Left renal cortex interstitium (tissue), 4 donors: Measurements from ENCODE around the gene GARIN5B. TPM values are rescaled to one million over a fixed set of nuclear protein-coding genes. Genes with fewer than 3 reads are reported as not detected.

Experiments
- DNase-seq, 4 donors: peaks; one replicate each; pipeline ENCODE4 v3.0.0-alpha.2; 2013; ENCODE audit warnings: low read depth in 4 of 4, low spot score in 2 of 4, missing footprints in 1 of 4
- polyA plus RNA-seq, 4 donors: library from polyadenylated mRNA; unstranded; fragments of 120-200 nt; gene quantifications; one replicate each; pipeline ENCODE4 v1.2.1, GENCODE V29; 2013; ENCODE audit not compliant: insufficient read length in 4 of 4

The GARIN5B gene
- polyA plus RNA-seq, 4 donors, result 0.08 to 0.49 (median 0.21) TPM

DNA sequence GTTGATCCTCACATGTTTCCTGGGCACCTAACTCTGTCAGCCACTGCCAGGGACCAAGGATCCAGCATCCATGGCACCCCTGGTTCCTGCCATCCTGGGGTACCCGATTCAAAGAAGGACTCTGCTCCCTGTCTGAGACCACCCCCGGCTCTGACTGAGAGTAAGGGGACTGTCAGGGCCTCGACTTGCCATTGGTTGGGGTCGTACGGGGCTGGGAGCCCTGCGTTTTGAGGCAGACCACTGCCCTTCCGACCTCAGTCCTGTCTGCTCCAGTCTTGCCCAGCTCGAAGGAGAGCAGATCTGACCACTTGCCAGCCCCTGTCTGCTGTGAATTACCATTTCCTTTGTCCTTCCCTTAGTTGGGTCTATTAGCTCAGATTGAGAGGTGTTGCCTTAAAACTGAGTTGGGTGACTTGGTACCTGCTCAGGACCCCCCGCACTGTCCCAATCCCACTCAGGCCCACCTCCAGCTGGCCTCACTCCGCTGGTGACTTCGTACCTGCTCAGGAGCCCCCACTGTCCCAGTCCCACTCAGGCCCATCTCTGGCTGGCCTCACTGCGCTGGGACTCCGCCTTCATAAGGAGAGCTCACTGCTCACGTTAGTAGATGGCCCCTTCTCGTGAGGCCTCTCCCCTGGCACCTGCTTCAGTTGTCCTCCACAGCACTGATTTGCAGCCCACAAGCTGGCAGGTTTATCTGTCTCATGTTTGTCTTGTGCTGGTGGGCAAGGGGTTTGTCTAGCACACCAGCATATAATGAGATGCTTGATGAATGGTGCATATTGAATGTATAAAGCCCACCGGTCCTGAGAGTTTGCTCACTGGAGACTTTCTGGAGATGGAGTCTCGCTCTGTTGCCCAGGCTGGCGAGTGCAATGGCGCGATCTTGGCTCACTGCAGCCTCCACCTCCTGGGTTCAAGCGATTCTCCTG is 26.6 kb upstream of the GARIN5B start:
- no peak for DNase-seq

GRCh38 chr19:55387736-55388497 is 24.9 kb upstream of the GARIN5B start:
- no peak for DNase-seq

DNA sequence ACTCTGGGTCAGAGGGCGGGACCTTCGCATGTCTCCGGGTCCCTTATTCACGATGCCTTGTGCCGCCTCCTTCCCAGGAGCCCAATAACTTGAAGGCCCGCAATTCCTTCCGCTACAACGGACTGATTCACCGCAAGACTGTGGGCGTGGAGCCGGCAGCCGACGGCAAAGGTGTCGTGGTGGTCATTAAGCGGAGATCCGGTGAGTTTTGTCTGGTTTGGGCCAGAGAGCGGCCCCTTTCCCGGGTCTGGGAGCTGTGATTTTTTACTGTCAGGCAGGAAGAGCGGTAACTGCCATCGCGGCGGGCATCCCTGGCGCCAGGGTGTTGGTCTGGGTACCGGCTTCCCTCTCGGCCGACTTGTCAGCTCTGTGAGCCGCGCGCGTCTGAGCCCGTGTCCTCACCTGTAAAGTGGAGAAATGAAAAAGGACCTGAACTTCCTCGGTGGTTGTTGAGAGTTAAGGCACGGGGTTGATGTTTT is 23.5 kb upstream of the GARIN5B start:
- no peak for DNase-seq

GRCh38 chr19:55385724-55386492 is 22.8 kb upstream of the GARIN5B start, which contains the start of gene RPL28:
RPL28 (plus strand) TSS chr19:55385932; CDS start chr19:55386358, 426 bp downstream.
- peak; percentile 97 to 99 (median 98) for DNase-seq

GRCh38 chr19:55384920-55385723 is 22.1 kb upstream of the GARIN5B start:
- peak; percentile 88 to 98 (median 94) for DNase-seq

DNA sequence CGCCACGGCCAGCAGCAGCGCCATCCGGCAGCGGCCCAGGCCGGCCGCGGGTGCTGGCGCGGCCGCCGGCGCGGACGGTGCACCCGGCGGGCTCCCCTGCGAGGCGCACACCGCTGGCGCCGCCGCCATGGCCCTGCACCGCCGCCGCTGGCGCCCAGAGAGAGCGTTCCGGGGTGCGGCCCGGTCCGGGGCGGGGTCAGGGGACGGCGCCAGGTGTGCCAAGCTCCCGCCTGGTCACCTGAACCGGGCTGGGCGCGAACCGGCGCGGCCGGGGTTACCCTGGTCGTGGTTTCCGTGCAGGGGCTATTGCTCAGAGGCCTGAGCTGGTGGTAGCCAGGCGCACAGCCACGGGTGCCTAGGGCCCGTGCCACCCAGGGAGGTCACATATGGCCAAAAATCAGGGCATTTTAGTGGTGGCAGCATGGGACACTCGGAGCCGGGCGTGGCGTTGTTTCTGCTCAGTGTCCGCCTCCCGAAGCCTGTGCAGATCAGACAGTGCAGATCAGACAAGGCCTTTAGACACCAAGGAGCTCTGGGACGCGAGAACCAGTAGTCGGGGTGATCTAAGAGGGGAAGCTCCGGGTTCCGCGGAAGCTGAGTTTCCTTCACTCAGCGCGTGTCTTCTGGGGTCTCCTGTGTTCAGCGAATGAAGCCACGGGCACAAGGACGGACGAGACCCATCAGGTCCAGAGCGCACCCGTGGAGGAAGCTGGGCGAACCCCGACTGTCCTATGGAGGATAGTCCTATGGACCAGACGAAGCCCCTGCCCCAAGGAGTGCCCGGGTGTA is 21.3 kb upstream of the GARIN5B start, which contains the start of gene TMEM238:
TMEM238 (minus strand) TSS at position 162 of the 789 bp plus-strand sequence; CDS start at position 129, 33 bp downstream.
- DNase-seq, result no peak

GRCh38 chr19:55383279-55384130 is 20.4 kb upstream of the GARIN5B start:
- DNase-seq, result no peak

- no peak for DNase-seq
Observed at GRCh38 chr19:55382522-55383054, 19.5 kb upstream of the GARIN5B start.

- no peak for DNase-seq
Observed at GRCh38 chr19:55382013-55382412, 19.0 kb upstream of the GARIN5B start.

- no peak for DNase-seq
Observed at GRCh38 chr19:55379174-55379573, 16.1 kb upstream of the GARIN5B start.

GRCh38 chr19:55377356-55378131 is 14.5 kb upstream of the GARIN5B start:
- DNase-seq, result no peak

- no peak for DNase-seq
Observed at GRCh38 chr19:55376241-55376933, 13.3 kb upstream of the GARIN5B start, which contains the start of gene TMEM190. TMEM190 (plus strand) TSS chr19:55376826; CDS start chr19:55376854, 28 bp downstream.

DNA sequence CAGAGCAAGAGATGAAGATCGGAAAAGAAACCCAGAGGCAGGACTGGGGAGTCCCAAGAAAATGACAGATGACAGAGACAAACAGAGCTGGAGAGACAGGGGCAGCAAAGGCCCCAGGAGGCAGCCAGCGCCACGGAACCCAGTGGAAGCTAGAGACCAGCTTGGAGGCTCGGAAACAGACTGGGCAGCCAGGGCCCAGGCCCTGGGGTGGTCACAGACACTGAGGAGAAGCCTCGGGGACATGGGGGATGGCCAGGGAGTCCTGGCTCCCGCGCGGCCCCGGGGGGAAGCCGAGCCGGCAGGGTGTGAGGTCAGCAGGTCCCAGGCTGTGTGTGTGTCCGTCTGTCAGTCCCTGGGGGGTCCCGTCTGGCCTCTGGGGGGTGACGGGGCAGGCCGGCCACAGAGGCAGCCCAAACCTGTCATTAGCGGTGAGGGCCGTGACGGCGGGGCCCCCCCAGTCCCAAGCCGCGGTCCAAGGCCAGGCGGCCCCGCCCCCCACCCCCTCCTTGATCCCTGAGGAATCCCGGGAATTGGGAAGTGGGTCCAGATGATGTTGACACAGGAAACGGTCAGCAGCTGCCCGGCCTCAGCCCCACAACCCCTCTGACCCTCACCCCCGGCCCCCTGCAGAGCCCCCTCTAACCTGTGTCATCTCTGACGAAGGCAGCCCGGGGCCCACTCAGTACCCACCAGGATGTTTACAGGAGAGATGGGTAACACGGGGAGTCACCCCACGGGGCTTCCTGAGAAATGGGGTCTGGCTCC is 11.1 kb upstream of the GARIN5B start:
- DNase-seq, result no peak

- DNase-seq, result no peak
Observed at GRCh38 chr19:55373306-55373992, 10.4 kb upstream of the GARIN5B start.
